HG03469 (cell line): ENCODE measurements around the gene CCDC88C.
"Not testable (repeated sequence)": the region's sequence is repeated elsewhere in the genome, so short reads cannot be mapped to it uniquely, and the experiment has no call there.

Source experiments
- ATAC-seq: cut with Tn5 transposase; IDR thresholded peaks from one replicate; pipeline ENCODE4 v1.9.1; 2021; ENCODE audit warnings: mild to moderate bottlenecking, moderate library complexity, moderate number of reproducible peaks; ENCODE audit not compliant: unreplicated experiment

The CCDC88C gene

GRCh38 chr14:91416744-91417119 lies 888 bp downstream of the CCDC88C start:
- no peak for ATAC-seq

GRCh38 chr14:91415794-91416743 lies 1.6 kb downstream of the CCDC88C start:
- ATAC-seq, result peak; percentile 29

GRCh38 chr14:91414475-91414833 lies 3.2 kb downstream of the CCDC88C start:
- no peak for ATAC-seq

- no peak for ATAC-seq
These were observed 3.8 kb downstream of the CCDC88C start for GRCh38 chr14:91413547-91414474.

GRCh38 chr14:91412939-91413338 lies 4.7 kb downstream of the CCDC88C start:
- no peak for ATAC-seq

- no peak for ATAC-seq
These were observed 6.7 kb downstream of the CCDC88C start for GRCh38 chr14:91410771-91411536.

GRCh38 chr14:91409928-91410718 lies 7.5 kb downstream of the CCDC88C start:
- no peak for ATAC-seq

GRCh38 chr14:91409240-91409639 lies 8.4 kb downstream of the CCDC88C start:
- ATAC-seq, result not testable (repeated sequence)

- ATAC-seq, result no peak
These were observed 10.6 kb downstream of the CCDC88C start for GRCh38 chr14:91406982-91407381.

- no peak for ATAC-seq
These were observed 11.2 kb downstream of the CCDC88C start for GRCh38 chr14:91406451-91406850.

GRCh38 chr14:91405724-91406435 lies 11.7 kb downstream of the CCDC88C start:
- ATAC-seq, result no peak

GRCh38 chr14:91405241-91405721 lies 12.3 kb downstream of the CCDC88C start:
- no peak for ATAC-seq

GRCh38 chr14:91402771-91403600 lies 14.6 kb downstream of the CCDC88C start:
- no peak for ATAC-seq

- no peak for ATAC-seq
These were observed 15.3 kb downstream of the CCDC88C start for GRCh38 chr14:91402348-91402747.

GRCh38 chr14:91401751-91402150 lies 15.9 kb downstream of the CCDC88C start:
- ATAC-seq, result no peak

- no peak for ATAC-seq
These were observed 16.9 kb downstream of the CCDC88C start for GRCh38 chr14:91400696-91401095.

GRCh38 chr14:91399868-91400640 lies 17.6 kb downstream of the CCDC88C start:
- no peak for ATAC-seq

- ATAC-seq, result no peak
These were observed 18.9 kb downstream of the CCDC88C start for GRCh38 chr14:91398707-91399106.
